GM13976 (cell line): ENCODE data around the gene SNRNP70.
"Not testable (repeated sequence)": the region's sequence is repeated elsewhere in the genome, so short reads cannot be mapped to it uniquely, and the experiment has no call there.

ENCODE experiments used
- DNase-seq: peaks from one replicate; pipeline ENCODE4 v3.0.0; 2012; ENCODE audit warnings: low spot score
- in situ Hi-C: fragments of 300-500 bp; cut with MboI; formaldehyde crosslinking; loops from one replicate; pipeline ENCODE4 v1.12.0; 2022; ENCODE audit warnings: low sequenced_read_pairs, mixed read lengths, inconsistent platforms; ENCODE audit not compliant: unreplicated experiment
- TF ChIP-seq, protein P1 (sequence below): IDR thresholded peaks from 2 replicates; pipeline ENCODE4 v1.5.1; 2012; ENCODE audit warnings: borderline replicate concordance, mild to moderate bottlenecking; ENCODE audit not compliant: insufficient read depth; ENCODE audit errors: extremely low read depth, missing control alignments, control extremely low read depth

The SNRNP70 gene

GRCh38 chr19:49071860-49072547, 13.2 kb upstream of the SNRNP70 start:
- TF ChIP-seq, protein P1, sequence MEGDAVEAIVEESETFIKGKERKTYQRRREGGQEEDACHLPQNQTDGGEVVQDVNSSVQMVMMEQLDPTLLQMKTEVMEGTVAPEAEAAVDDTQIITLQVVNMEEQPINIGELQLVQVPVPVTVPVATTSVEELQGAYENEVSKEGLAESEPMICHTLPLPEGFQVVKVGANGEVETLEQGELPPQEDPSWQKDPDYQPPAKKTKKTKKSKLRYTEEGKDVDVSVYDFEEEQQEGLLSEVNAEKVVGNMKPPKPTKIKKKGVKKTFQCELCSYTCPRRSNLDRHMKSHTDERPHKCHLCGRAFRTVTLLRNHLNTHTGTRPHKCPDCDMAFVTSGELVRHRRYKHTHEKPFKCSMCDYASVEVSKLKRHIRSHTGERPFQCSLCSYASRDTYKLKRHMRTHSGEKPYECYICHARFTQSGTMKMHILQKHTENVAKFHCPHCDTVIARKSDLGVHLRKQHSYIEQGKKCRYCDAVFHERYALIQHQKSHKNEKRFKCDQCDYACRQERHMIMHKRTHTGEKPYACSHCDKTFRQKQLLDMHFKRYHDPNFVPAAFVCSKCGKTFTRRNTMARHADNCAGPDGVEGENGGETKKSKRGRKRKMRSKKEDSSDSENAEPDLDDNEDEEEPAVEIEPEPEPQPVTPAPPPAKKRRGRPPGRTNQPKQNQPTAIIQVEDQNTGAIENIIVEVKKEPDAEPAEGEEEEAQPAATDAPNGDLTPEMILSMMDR = no peak
- in situ Hi-C loops = no loop called here
- no peak for DNase-seq

GRCh38 chr19:49073514-49074378, 11.5 kb upstream of the SNRNP70 start:
- no peak for DNase-seq
- in situ Hi-C loops = no loop called here
- TF ChIP-seq, protein P1 = no peak

GRCh38 chr19:49074869-49075268, 10.4 kb upstream of the SNRNP70 start:
- TF ChIP-seq, protein P1 = peak; percentile 52
- in situ Hi-C loops, DNase-seq: not testable (repeated sequence)

DNA sequence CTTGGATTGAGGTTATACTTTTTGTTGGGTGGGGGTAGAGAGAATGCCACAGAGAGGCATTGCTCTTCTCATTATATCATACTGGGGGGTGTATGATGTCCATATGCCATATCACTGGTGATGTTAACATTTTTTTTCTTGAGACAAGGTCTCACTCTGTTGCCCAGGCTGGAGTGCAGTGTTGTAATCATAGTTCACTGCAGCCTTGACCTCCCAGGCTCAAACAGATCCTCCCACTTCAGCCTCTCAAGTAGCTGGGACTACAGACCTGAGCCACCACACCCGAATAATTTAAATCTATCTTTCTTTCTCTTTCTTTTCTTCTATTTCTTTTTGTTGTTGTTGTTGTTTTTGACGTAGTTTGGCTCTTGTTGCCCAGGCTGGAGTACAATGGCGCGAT, 4.9 kb upstream of the SNRNP70 start:
- TF ChIP-seq, protein P1 = no peak
- in situ Hi-C loops = no loop called here

DNA sequence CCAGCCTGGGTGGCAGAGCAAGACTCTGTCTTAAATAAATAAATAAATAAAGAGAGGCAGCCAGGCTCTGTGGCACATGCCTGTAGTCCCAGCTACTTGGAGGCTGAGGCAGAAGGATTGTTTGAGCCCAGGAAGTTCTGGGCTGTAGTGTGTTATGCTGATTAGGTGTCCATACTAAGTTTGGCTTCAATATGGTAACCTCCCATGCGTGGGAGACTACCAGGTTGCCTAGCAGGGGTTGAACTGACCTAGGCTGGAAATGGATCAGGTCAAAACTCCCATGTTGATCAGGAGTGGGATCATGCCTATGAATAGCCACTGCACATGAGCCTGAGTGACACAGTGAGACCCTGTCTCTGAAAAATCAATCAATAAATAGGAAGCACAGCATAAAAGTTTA, 4.0 kb upstream of the SNRNP70 start:
- DNase-seq = no peak
- in situ Hi-C loops = no loop called here
- TF ChIP-seq, protein P1 = no peak

More for the DNA sequence above, 4.9 kb upstream of the SNRNP70 start:
- no peak for DNase-seq

- in situ Hi-C loops = no loop called here
- TF ChIP-seq, protein P1 = no peak
- DNase-seq = no peak
Measured at GRCh38 chr19:49084206-49085019, 838 bp upstream of the SNRNP70 start.
